ENCODE results near the gene SLC38A10.

- no peak for TF ChIP-seq CTCF (IDR thresholded peaks at IDR 0.05 in 4 of 5, conservative IDR thresholded peaks at IDR 0.05 in 1 of 5)
- no peak for TF ChIP-seq POLR2A (IDR thresholded peaks at IDR 0.05)
These were observed 14.5 kb downstream of the SLC38A10 start for GRCh38 chr17:81280571-81280970.
